Loucy (cell line): Measurements from ENCODE around the gene MTHFR.

Experiments used
- H2AFZ ChIP-seq: fragments of 200-600 bp; sonication (generic); 2 replicates; pipeline ENCODE4 v1.6.0; 2016; ENCODE audit warnings: antibody characterized with exemption, mild to moderate bottlenecking, low read length, moderate library complexity
- H3F3A ChIP-seq: fragments of 200-600 bp; 2 replicates; pipeline ENCODE4 v1.6.0; 2016; ENCODE audit warnings: antibody characterized with exemption, low read depth, mild to moderate bottlenecking
- H3K27me3 ChIP-seq: fragments of 200-600 bp; sonication (generic); 2 replicates; pipeline ENCODE4 v1.6.1; 2014; ENCODE audit warnings: low read length, mild to moderate bottlenecking; ENCODE audit not compliant: insufficient read depth, poor library complexity, severe bottlenecking
- H3K36me3 ChIP-seq: fragments of 200-600 bp; sonication (generic); 2 replicates; pipeline ENCODE4 v1.6.1; 2016; ENCODE audit warnings: low read length; ENCODE audit not compliant: insufficient read depth
- H3K4me1 ChIP-seq: fragments of 200-600 bp; sonication (generic); 2 replicates; pipeline ENCODE4 v1.5.1; 2014; ENCODE audit warnings: low read length, mild to moderate bottlenecking; ENCODE audit not compliant: insufficient read depth, poor library complexity, severe bottlenecking
- H3K4me2 ChIP-seq: fragments of 200-600 bp; sonication (generic); 2 replicates; pipeline ENCODE4 v1.6.0; 2014; ENCODE audit warnings: antibody characterized with exemption, low read length, low read depth, mild to moderate bottlenecking; ENCODE audit not compliant: poor library complexity, severe bottlenecking
- H3K4me3 ChIP-seq: fragments of 200-600 bp; sonication (generic); 2 replicates; pipeline ENCODE4 v1.5.1; 2014; ENCODE audit warnings: low read length, mild to moderate bottlenecking, mixed read lengths; ENCODE audit not compliant: poor library complexity, severe bottlenecking
- H3K79me2 ChIP-seq: fragments of 200-600 bp; sonication (generic); 2 replicates; pipeline ENCODE4 v1.6.1; 2014; ENCODE audit warnings: low read length; ENCODE audit not compliant: insufficient read depth
- H3K9ac ChIP-seq: fragments of 200-600 bp; sonication (generic); 2 replicates; pipeline ENCODE4 v1.6.0; 2014; ENCODE audit warnings: mild to moderate bottlenecking, low read depth, low read length, moderate library complexity; ENCODE audit not compliant: poor library complexity, severe bottlenecking
- H3K9me2 ChIP-seq: fragments of 200-600 bp; sonication (generic); replicated peaks from 2 replicates; pipeline ENCODE4 v1.6.1; 2016; ENCODE audit warnings: low read depth, low read length, mixed read lengths
- H3K9me3 ChIP-seq: fragments of 200-600 bp; sonication (generic); 2 replicates; pipeline ENCODE4 v1.6.1; 2014; ENCODE audit warnings: mild to moderate bottlenecking, antibody characterized with exemption, low read length, low read depth; ENCODE audit not compliant: insufficient read depth
- H4K20me1 ChIP-seq: fragments of 200-600 bp; sonication (generic); 2 replicates; pipeline ENCODE4 v1.6.0; 2014; ENCODE audit warnings: antibody characterized with exemption, low read length, mild to moderate bottlenecking; ENCODE audit not compliant: insufficient read depth, poor library complexity, severe bottlenecking
- EZH2phosphoT487 ChIP-seq: fragments of 200-600 bp; IDR thresholded peaks from 2 replicates; pipeline ENCODE4 v1.6.1; 2018; ENCODE audit warnings: antibody characterized with exemption, mild to moderate bottlenecking, moderate library complexity, borderline replicate concordance
- TF ChIP-seq, protein P1 (sequence below): fragments of 200-600 bp; sonication (generic); conservative IDR thresholded peaks from 2 replicates; pipeline ENCODE4 v1.5.1; 2014; ENCODE audit warnings: mild to moderate bottlenecking, antibody characterized with exemption, low read length

Gene MTHFR

GRCh38 chr1:11799896-11800295 lies 5.9 kb downstream of the MTHFR start:
- no peaks in the 10 kb centered on the region for H3F3A ChIP-seq
- TF ChIP-seq, protein P1, sequence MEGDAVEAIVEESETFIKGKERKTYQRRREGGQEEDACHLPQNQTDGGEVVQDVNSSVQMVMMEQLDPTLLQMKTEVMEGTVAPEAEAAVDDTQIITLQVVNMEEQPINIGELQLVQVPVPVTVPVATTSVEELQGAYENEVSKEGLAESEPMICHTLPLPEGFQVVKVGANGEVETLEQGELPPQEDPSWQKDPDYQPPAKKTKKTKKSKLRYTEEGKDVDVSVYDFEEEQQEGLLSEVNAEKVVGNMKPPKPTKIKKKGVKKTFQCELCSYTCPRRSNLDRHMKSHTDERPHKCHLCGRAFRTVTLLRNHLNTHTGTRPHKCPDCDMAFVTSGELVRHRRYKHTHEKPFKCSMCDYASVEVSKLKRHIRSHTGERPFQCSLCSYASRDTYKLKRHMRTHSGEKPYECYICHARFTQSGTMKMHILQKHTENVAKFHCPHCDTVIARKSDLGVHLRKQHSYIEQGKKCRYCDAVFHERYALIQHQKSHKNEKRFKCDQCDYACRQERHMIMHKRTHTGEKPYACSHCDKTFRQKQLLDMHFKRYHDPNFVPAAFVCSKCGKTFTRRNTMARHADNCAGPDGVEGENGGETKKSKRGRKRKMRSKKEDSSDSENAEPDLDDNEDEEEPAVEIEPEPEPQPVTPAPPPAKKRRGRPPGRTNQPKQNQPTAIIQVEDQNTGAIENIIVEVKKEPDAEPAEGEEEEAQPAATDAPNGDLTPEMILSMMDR: no peak
- no peak for TF ChIP-seq EZH2phosphoT487
- peaks cover 30% of the 10 kb centered on the region for H3K4me1 ChIP-seq

DNA sequence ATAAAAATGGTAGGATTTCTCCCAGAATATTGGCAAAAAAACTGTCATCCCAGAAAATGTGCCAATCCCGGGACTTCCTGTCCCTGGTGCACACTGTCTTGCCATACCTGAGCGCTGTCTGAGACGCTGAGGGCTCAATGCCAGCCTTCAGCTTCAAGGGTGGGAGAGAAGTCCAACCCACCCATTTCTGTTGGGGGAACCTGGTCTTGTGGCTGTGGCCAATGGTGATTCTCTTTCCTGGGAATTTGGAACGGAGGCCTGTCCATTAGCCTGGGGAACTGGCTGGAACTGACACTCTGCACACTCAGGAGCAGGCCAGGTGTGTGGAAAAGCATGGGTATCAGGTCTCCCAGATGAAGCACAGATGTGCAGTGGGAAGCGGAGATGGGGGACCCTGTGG lies 6.7 kb downstream of the MTHFR start:
- no peaks in the 10 kb centered on the region for H3K27me3 ChIP-seq
- peaks cover 22% of the 10 kb centered on the region for H3K4me1 ChIP-seq
- TF ChIP-seq EZH2phosphoT487: no peak
- TF ChIP-seq, protein P1: no peak
- H3K9me3 ChIP-seq: no peaks in the 10 kb centered on the region
- H3K4me2 ChIP-seq: no peak overlapping the region
- H3F3A ChIP-seq: no peaks in the 10 kb centered on the region
- 0 out of 2 replicates have a peak, but pooled peaks cover 3% of the 10 kb centered on the region for H3K36me3 ChIP-seq
- no peak overlapping the region for H3K4me3 ChIP-seq
- peaks cover 6% of the 10 kb centered on the region; the same call in 1 of the 2 replicates for H3K79me2 ChIP-seq
- H3K9ac ChIP-seq: no peak overlapping the region
- no peak overlapping the region for H2AFZ ChIP-seq
- no peaks in the 10 kb centered on the region for H4K20me1 ChIP-seq
- H3K9me2 ChIP-seq: no peaks in the 10 kb centered on the region

More at GRCh38 chr1:11799896-11800295, 5.9 kb downstream of the MTHFR start:
- 0 out of 2 replicates have a peak, but pooled peaks cover 3% of the 10 kb centered on the region for H3K36me3 ChIP-seq
- H4K20me1 ChIP-seq: no peaks in the 10 kb centered on the region
- H3K9me3 ChIP-seq: no peaks in the 10 kb centered on the region
- H3K79me2 ChIP-seq: peaks cover 12% of the 10 kb centered on the region; the same call in 1 of the 2 replicates
- no peaks in the 10 kb centered on the region for H3K9me2 ChIP-seq
- no peak overlapping the region for H3K4me3 ChIP-seq
- H3K4me2 ChIP-seq: no peak overlapping the region
- H3K27me3 ChIP-seq: no peaks in the 10 kb centered on the region
- no peak overlapping the region for H3K9ac ChIP-seq
- no peak overlapping the region for H2AFZ ChIP-seq

GRCh38 chr1:11797525-11798216 lies 8.1 kb downstream of the MTHFR start:
- no peak overlapping the region for H3K4me2 ChIP-seq
- H2AFZ ChIP-seq: no peak overlapping the region
- H3K36me3 ChIP-seq: 0 out of 2 replicates have a peak, but pooled peaks cover 3% of the 10 kb centered on the region
- no peaks in the 10 kb centered on the region for H3K9me2 ChIP-seq
- no peak overlapping the region for H3K9ac ChIP-seq
- H3K4me3 ChIP-seq: no peak overlapping the region
- H3K4me1 ChIP-seq: peaks cover 10% of the 10 kb centered on the region
- H3K27me3 ChIP-seq: no peaks in the 10 kb centered on the region
- no peaks in the 10 kb centered on the region for H4K20me1 ChIP-seq
- no peaks in the 10 kb centered on the region for H3F3A ChIP-seq
- TF ChIP-seq, protein P1: no peak
- no peak for TF ChIP-seq EZH2phosphoT487
- no peaks in the 10 kb centered on the region for H3K9me3 ChIP-seq
- H3K79me2 ChIP-seq: peaks cover 6% of the 10 kb centered on the region; the same call in 1 of the 2 replicates
